GM12872 (cell line): ENCODE data around the gene RNGTT.

Experiments used
- CTCF ChIP-seq: IDR thresholded peaks from 3 replicates; pipeline ENCODE4 v1.5.1; 2011; ENCODE audit warnings: low read depth, mild to moderate bottlenecking, low read length, moderate library complexity; ENCODE audit not compliant: insufficient read depth

RNGTT gene

GRCh38 chr6:88662163-88662580 lies 301.2 kb downstream of the RNGTT start:
- no peak for TF ChIP-seq CTCF

GRCh38 chr6:88661136-88661535 lies 302.3 kb downstream of the RNGTT start:
- TF ChIP-seq CTCF = no peak

GRCh38 chr6:88655586-88655985 lies 307.8 kb downstream of the RNGTT start:
- TF ChIP-seq CTCF = no peak

DNA sequence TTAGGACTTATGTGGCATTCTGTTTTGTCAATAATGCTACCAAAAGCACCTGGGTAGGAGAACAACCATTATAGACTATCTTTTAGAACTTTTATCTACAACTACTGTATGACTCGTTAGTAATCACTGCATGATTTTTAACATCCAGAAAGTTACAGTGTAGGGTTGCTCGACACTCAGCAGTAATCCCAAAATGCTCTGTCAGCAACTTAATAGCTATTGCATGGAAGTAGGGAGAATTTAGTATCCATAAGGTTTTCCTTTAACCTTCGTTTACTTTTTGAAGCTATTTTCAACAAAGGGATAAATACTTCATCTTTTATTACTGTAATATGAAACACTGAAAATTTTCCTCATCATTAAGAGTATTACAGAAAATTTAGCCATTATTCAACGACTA lies 309.5 kb downstream of the RNGTT start:
- TF ChIP-seq CTCF = no peak

DNA sequence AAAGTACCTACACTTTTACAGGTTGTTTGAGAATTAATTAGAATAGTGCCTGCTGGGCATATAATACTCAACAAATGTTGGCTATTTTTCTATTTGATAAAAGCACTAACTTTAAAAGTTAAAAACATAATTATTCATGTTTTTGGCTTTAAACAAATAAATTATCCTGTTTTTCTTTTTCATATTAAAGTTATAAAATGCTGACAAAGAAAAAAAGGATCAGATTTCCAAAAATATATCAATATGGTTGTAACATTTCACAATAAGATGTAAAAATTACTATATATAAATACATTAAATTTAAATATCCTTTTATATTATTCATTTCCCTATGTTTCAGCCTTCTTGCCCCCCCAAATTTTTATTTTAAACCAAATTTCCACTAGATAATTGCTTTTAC lies 312.0 kb downstream of the RNGTT start:
- no peak for TF ChIP-seq CTCF

GRCh38 chr6:88650979-88651378 lies 312.4 kb downstream of the RNGTT start:
- no peak for TF ChIP-seq CTCF

- TF ChIP-seq CTCF = no peak
These were observed 313.3 kb downstream of the RNGTT start for GRCh38 chr6:88650029-88650619.
